ENCODE data around the gene GLI1.

- TF ChIP-seq CTCF (IDR thresholded peaks at IDR 0.05) (no peak), POLR2A (IDR thresholded peaks at IDR 0.05) (no peak)
These were observed 9.9 kb downstream of the GLI1 start for GRCh38 chr12:57469296-57470164.

Measured in esophagus squamous epithelium (tissue), 4 donors.